Lung microvascular endothelial cell (primary cell): ENCODE results near the gene SMIM32. TPM values are rescaled to one million over a fixed set of nuclear protein-coding genes. Genes with fewer than 3 reads are reported as not detected.

Experiments
- total RNA-seq: library from RNA; depleted of rRNA; stranded (reverse); fragments of >200 nt; gene quantifications from 2 replicates; pipeline ENCODE4 v1.2.1, GENCODE V29; 2014

Gene SMIM32
- total RNA-seq, 1 donor from 2014 or later = not detected

Other genes starting within 250 kb of the SMIM32 start
- not detected in 2 replicates for gene LECT2, start 238.2 kb downstream of the SMIM32 start, total RNA-seq
- 3.8 and 17.0 TPM in 2 replicates for gene TGFBI, start 164.2 kb downstream of the SMIM32 start, total RNA-seq
- 26.2 and 28.6 TPM in 2 replicates for gene SMAD5, start 60.3 kb downstream of the SMIM32 start, total RNA-seq
- gene TRPC7, start 172.4 kb upstream of the SMIM32 start, total RNA-seq = not detected in 2 replicates